Endothelial cell of umbilical vein (primary cell): ENCODE data around the gene OR2A5. TPM values are rescaled to one million over a fixed set of nuclear protein-coding genes. Genes with fewer than 3 reads are reported as not detected.

Experiments used
- BruUV-seq: library from RNA; stranded (reverse); fragments of 400-500 nt; replicated peaks from 2 replicates; lab custom pipeline; 2021; lab: Mats Ljungman, UMichigan
- CTCF ChIA-PET: fragments of 300-600, 350-600 bp; sonication (Branson Sonifier 250); formaldehyde crosslinking; loops from one replicate; lab custom pipeline; 2021; ENCODE audit warnings: antibody characterized with exemption, inconsistent platforms; lab: Charles Lee
- POLR2A ChIA-PET: fragments of 300-600, 350-600 bp; sonication (Branson Sonifier 250); formaldehyde crosslinking; loops from one replicate; lab custom pipeline; 2021; ENCODE audit warnings: antibody characterized with exemption, inconsistent platforms; lab: Charles Lee
- DNase-seq: peaks from one replicate; pipeline ENCODE4 v3.0.0-alpha.2; 2011; ENCODE audit warnings: low read depth, low spot score
- FAIRE-seq: peaks from 2 replicates; lab custom pipeline; 2011; peaks lifted over from hg19 to GRCh38; lab: Jason Lieb, UNC
- H2AFZ ChIP-seq: 2 replicates; pipeline ENCODE4 v1.6.0; 2012; ENCODE audit warnings: low read depth, low read length, control low read depth, inconsistent platforms
- H3K27ac ChIP-seq: 2 replicates; pipeline ENCODE4 v1.5.1; 2011; ENCODE audit warnings: low read depth, mild to moderate bottlenecking, control low read depth, low read length, moderate library complexity; ENCODE audit not compliant: insufficient read depth
- H3K27me3 ChIP-seq, 2 experiments: 2 replicates each; pipeline versions ENCODE4 v1.6.0 to v1.6.1; 2011; ENCODE audit warnings: low read length in 2 of 2, mixed read lengths in 1 of 2; ENCODE audit not compliant: control insufficient read depth in 2 of 2, insufficient read depth in 2 of 2
- H3K36me3 ChIP-seq, 2 experiments: 2 replicates in 1 of 2; 3 replicates in 1 of 2; pipeline ENCODE4 v1.5.1; 2011; ENCODE audit warnings: low read length in 2 of 2, mild to moderate bottlenecking in 1 of 2, moderate library complexity in 1 of 2; ENCODE audit not compliant: control insufficient read depth in 2 of 2, insufficient read depth in 2 of 2; ENCODE audit errors: extremely low read depth in 1 of 2
- H3K4me1 ChIP-seq: 3 replicates; pipeline ENCODE4 v1.5.1; 2011; ENCODE audit warnings: mild to moderate bottlenecking, low read length; ENCODE audit not compliant: control insufficient read depth, insufficient read depth; ENCODE audit errors: extremely low read depth
- H3K4me2 ChIP-seq: 2 replicates; pipeline ENCODE4 v1.6.1; 2011; ENCODE audit warnings: low read length, control low read depth, mixed read lengths; ENCODE audit not compliant: insufficient read depth
- H3K4me3 ChIP-seq, 3 experiments: fragments of 200-600 bp in 1 of 3; sonication (generic), shearing (Covaris generic) in 1 of 3; replicated peaks in 1 of 3; 2 replicates each; pipeline ENCODE4 v1.5.1; 2011 to 2016; ENCODE audit warnings: control low read depth in 3 of 3, low read length in 3 of 3, mild to moderate bottlenecking in 2 of 3, inconsistent platforms in 1 of 3, low read depth in 1 of 3, moderate library complexity in 1 of 3; ENCODE audit not compliant: insufficient read depth in 1 of 3
- H3K79me2 ChIP-seq: 2 replicates; pipeline ENCODE4 v1.6.0; 2012; ENCODE audit warnings: low read length, inconsistent platforms; ENCODE audit not compliant: control insufficient read depth, insufficient read depth
- H3K9ac ChIP-seq: replicated peaks from 2 replicates; pipeline ENCODE3; 2011; ENCODE audit warnings: low read length, control low read depth; ENCODE audit not compliant: insufficient read depth; ENCODE audit errors: extremely low read depth
- H3K9me1 ChIP-seq: replicated peaks from 3 replicates; pipeline ENCODE4 v1.6.0; 2011; ENCODE audit warnings: mild to moderate bottlenecking, low read length; ENCODE audit not compliant: control insufficient read depth, insufficient read depth; ENCODE audit errors: extremely low read depth
- H3K9me3 ChIP-seq: replicated peaks from 2 replicates; pipeline ENCODE4 v1.5.1; 2012; ENCODE audit warnings: low read length, inconsistent platforms; ENCODE audit not compliant: control insufficient read depth, insufficient read depth
- H4K20me1 ChIP-seq: replicated peaks from 2 replicates; pipeline ENCODE3; 2011; ENCODE audit warnings: mild to moderate bottlenecking, low read length; ENCODE audit not compliant: control insufficient read depth, insufficient read depth; ENCODE audit errors: extremely low read depth
- CTCF ChIP-seq, 2 donors: IDR thresholded peaks; 1 replicate in 1 of 2; 2 replicates in 1 of 2; pipeline ENCODE4 v1.5.1; 2011; ENCODE audit warnings: low read length in 2 of 2, mild to moderate bottlenecking in 2 of 2, moderate library complexity in 2 of 2, control low read depth in 1 of 2, inconsistent platforms in 1 of 2, low read depth in 1 of 2; ENCODE audit not compliant: insufficient read depth in 1 of 2; ENCODE audit errors: extremely low read depth in 1 of 2
- EZH2 ChIP-seq: IDR thresholded peaks from 2 replicates; pipeline ENCODE4 v1.6.1; 2012; ENCODE audit warnings: borderline replicate concordance, low read depth, mild to moderate bottlenecking, moderate library complexity, low read length, inconsistent platforms; ENCODE audit not compliant: severe bottlenecking
- FOS ChIP-seq: IDR thresholded peaks from 2 replicates; pipeline ENCODE4 v1.6.1; 2011; ENCODE audit warnings: mild to moderate bottlenecking, low read length, moderate library complexity, borderline replicate concordance; ENCODE audit not compliant: insufficient read depth
- GATA2 ChIP-seq: IDR thresholded peaks from 2 replicates; pipeline ENCODE4 v1.7.0; 2011; ENCODE audit warnings: low read depth, mild to moderate bottlenecking, moderate library complexity, mixed read lengths, low read length; ENCODE audit not compliant: insufficient read length, insufficient read depth
- MAX ChIP-seq: IDR thresholded peaks from 2 replicates; pipeline ENCODE4 v1.6.1; 2011; ENCODE audit not compliant: insufficient read depth, insufficient read length
- MYC ChIP-seq: IDR thresholded peaks from one replicate; pipeline ENCODE4 v1.6.1; 2011; ENCODE audit warnings: mild to moderate bottlenecking, low read depth, low read length
- POLR2A ChIP-seq: IDR thresholded peaks from 2 replicates; pipeline ENCODE4 v1.6.1; 2012; ENCODE audit warnings: low read depth, mild to moderate bottlenecking, control low read depth, low read length
- POLR2AphosphoS5 ChIP-seq: IDR thresholded peaks from 2 replicates; pipeline ENCODE4 v1.6.1; 2012; ENCODE audit warnings: low read depth, mild to moderate bottlenecking, control low read depth, low read length, moderate library complexity; ENCODE audit not compliant: insufficient read depth
- dilution Hi-C: fragments of 300-500 bp; cut with MboI; formaldehyde crosslinking; loops from one replicate; pipeline ENCODE4 v1.15.0; 2019; ENCODE audit warnings: low sequenced_read_pairs; ENCODE audit not compliant: extremely low pct_ligation_motif_present
- intact Hi-C: fragments of 100-400 bp; cut with micrococcal nuclease; formaldehyde crosslinking; loops from one replicate; pipeline ENCODE4 v1.10.0; 2022
- polyA plus RNA-seq, 4 experiments: library from polyadenylated mRNA; depleted of rRNA in 3 of 4; stranded (reverse) in 3 of 4; unstranded in 1 of 4; fragments of >200 nt; gene quantifications; 2 replicates each; pipeline versions ENCODE4 v1.2.1 to v1.2.3, GENCODE V29; 2011 to 2012; ENCODE audit warnings: missing spikeins in 1 of 4
- total RNA-seq: library from RNA; stranded (reverse); gene quantifications from 2 replicates; pipeline ENCODE4 v1.2.3, GENCODE V29; 2021

Gene OR2A5
- total and polyA plus RNA-seq, 2 donors (not counting 3 experiments of a cell fraction or from before 2014, with no cell fraction given) = not detected

GRCh38 chr7:144069511-144069910, 20.8 kb downstream of the OR2A5 start, which contains the start of gene OR2A25:
Gene OR2A25 (plus strand): TSS chr7:144069811. CDS start chr7:144074220, 4,409 bp downstream.
- H3K4me2 ChIP-seq = no peak within 1 kb of the TSS
- H3K4me1 ChIP-seq = no peaks in the 10 kb centered on the region
- H3K27me3 ChIP-seq = no peaks in the 10 kb centered on the region
- TF ChIP-seq POLR2AphosphoS5 = no peak
- no peak for TF ChIP-seq GATA2
- no peak for TF ChIP-seq MAX
- no peak for TF ChIP-seq POLR2A
- no peak for TF ChIP-seq FOS
- no peak within 1 kb of the TSS for H2AFZ ChIP-seq
- CTCF ChIA-PET = no interaction called here
- dilution Hi-C loops (no loop called here), intact Hi-C loops (no loop called here)
- POLR2A ChIA-PET = no interaction called here
- FAIRE-seq (no peak), DNase-seq (no peak)
- H3K9me1 ChIP-seq = no peaks in the 10 kb centered on the region
- no peak within 1 kb of the TSS for H3K27ac ChIP-seq
- H3K9me3 ChIP-seq = no peaks in the 10 kb centered on the region
- no peak within 1 kb of the TSS for H3K9ac ChIP-seq
- BruUV-seq = no TSS peak
- H3K4me3 ChIP-seq = no peak within 1 kb of the TSS
- no peaks in the 10 kb centered on the region for H4K20me1 ChIP-seq
- no peaks in the 10 kb centered on the region for H3K79me2 ChIP-seq
- H3K36me3 ChIP-seq = no peaks in the 10 kb centered on the region

GRCh38 chr7:144069953-144070352, 21.2 kb downstream of the OR2A5 start:
- no peak overlapping the region for H2AFZ ChIP-seq
- ChIA-PET CTCF (no interaction called here), POLR2A (no interaction called here)
- no peaks in the 10 kb centered on the region for H3K36me3 ChIP-seq
- no peak overlapping the region for H3K4me3 ChIP-seq
- no peak for TF ChIP-seq EZH2
- TF ChIP-seq MAX = no peak
- no peak for TF ChIP-seq CTCF (IDR thresholded peaks at IDR 0.05; ENCODE audit: extremely low read depth in 1 of 2, insufficient read depth in 1 of 2, low read depth in 1 of 2, low read length in 2 of 2)
- TF ChIP-seq POLR2AphosphoS5 = no peak
- TF ChIP-seq FOS = no peak
- no peak for TF ChIP-seq MYC
- no peak for TF ChIP-seq GATA2
- TF ChIP-seq POLR2A = no peak
- no peaks in the 10 kb centered on the region for H3K9me3 ChIP-seq
- FAIRE-seq = no peak
- no peaks in the 10 kb centered on the region for H3K9me1 ChIP-seq
- no peak for DNase-seq
- intact Hi-C loops = no loop called here
- H3K27me3 ChIP-seq = no peaks in the 10 kb centered on the region
- H3K27ac ChIP-seq = no peak overlapping the region
- no peaks in the 10 kb centered on the region for H3K4me1 ChIP-seq
- no peak overlapping the region for H3K4me2 ChIP-seq
- no peaks in the 10 kb centered on the region for H4K20me1 ChIP-seq
- H3K9ac ChIP-seq = no peak overlapping the region
- H3K79me2 ChIP-seq = no peaks in the 10 kb centered on the region
- BruUV-seq = no TSS peak
- dilution Hi-C loops = no loop called here
